K562 (cell line): ENCODE results near the gene SRPK2. TPM values are rescaled to one million over a fixed set of nuclear protein-coding genes. Genes with fewer than 3 reads are reported as not detected.
A peak's percentile ranks its signal among the peaks of the same experiment; 100 is the strongest.

Experiments used
- BRCA1 ChIP-seq, 2 experiments: fragments of 450-650 bp in 1 of 2; sonication (generic) in 1 of 2; formaldehyde crosslinking in 1 of 2; IDR thresholded peaks; 2 replicates each; pipeline versions ENCODE4 v1.5.0 to v1.6.1; 2017 to 2020; ENCODE audit warnings: mild to moderate bottlenecking in 1 of 2, missing genetic modification reagents in 1 of 2
- LCOR ChIP-seq: sonication (generic); formaldehyde crosslinking; IDR thresholded peaks from 2 replicates; pipeline ENCODE4 v1.8.0; 2022; ENCODE audit warnings: mild to moderate bottlenecking, missing genetic modification reagents
- MAFK ChIP-seq: IDR thresholded peaks from 2 replicates; pipeline ENCODE4 v1.6.1; 2011; ENCODE audit warnings: low read length, improper control_type of control experiment
- PHB ChIP-seq: fragments of 250-450 bp; sonication (Bioruptor Pico); IDR thresholded peaks from 2 replicates; pipeline ENCODE4 v1.5.0; 2021
- POLR3G ChIP-seq: IDR thresholded peaks from 2 replicates; pipeline ENCODE4 v1.6.1; 2011; ENCODE audit not compliant: insufficient read length, insufficient replicate concordance; ENCODE audit errors: extremely low read depth
- SRSF9 ChIP-seq: fragments of 200-400 bp; formaldehyde crosslinking; IDR thresholded peaks from 2 replicates; pipeline ENCODE4 v1.6.1; 2017; ENCODE audit warnings: low read depth, low read length, borderline replicate concordance
- STAG1 ChIP-seq: sonication (generic); formaldehyde crosslinking; IDR thresholded peaks from 2 replicates; pipeline ENCODE4 v1.5.0; 2020; ENCODE audit warnings: missing genetic modification reagents, borderline replicate concordance
- U2AF2 ChIP-seq: fragments of 200-400 bp; formaldehyde crosslinking; optimal IDR thresholded peaks from 2 replicates; pipeline ENCODE3; 2017; ENCODE audit warnings: low read depth, mild to moderate bottlenecking, low read length
- ZNF431 ChIP-seq: sonication (generic); formaldehyde crosslinking; IDR thresholded peaks from 2 replicates; pipeline ENCODE4 v1.8.0; 2022; ENCODE audit warnings: mild to moderate bottlenecking, missing genetic modification reagents
- ZSCAN32 ChIP-seq: fragments of 450-650 bp; formaldehyde crosslinking; IDR thresholded peaks from 2 replicates; pipeline ENCODE4 v1.4.0; 2020; ENCODE audit warnings: mild to moderate bottlenecking, moderate library complexity
- polyA plus RNA-seq, 8 experiments: library from polyadenylated mRNA; depleted of rRNA in 4 of 8; stranded (reverse) in 5 of 8; unstranded in 3 of 8; fragments of >200 nt; fragmentation: Nextera tagmentation in 2 of 8; fragmentation: Illumina TruSeq in 1 of 8; extraction: Ambion mirVana in 2 of 8; extraction: Trizol in 1 of 8; gene quantifications; 2 replicates each; pipeline versions ENCODE4 v1.2.1 to v1.2.3, GENCODE V29; 2011 to 2014; ENCODE audit warnings: inconsistent platforms in 1 of 8, missing spikeins in 1 of 8
- total RNA-seq, 7 experiments: library from RNA; depleted of rRNA in 6 of 7; stranded (reverse); fragments of >200 nt in 6 of 7; fragmentation: Illumina TruSeq in 2 of 7; extraction: Trizol in 2 of 7; gene quantifications; 2 replicates each; pipeline versions ENCODE4 v1.2.1 to v1.2.3, GENCODE V29; 2011 to 2021; ENCODE audit warnings: low replicate concordance in 1 of 7
- TF ChIP-seq, protein P1 (sequence below): conservative IDR thresholded peaks from 2 replicates; pipeline ENCODE4 v1.6.1; 2011; ENCODE audit warnings: low read depth, mild to moderate bottlenecking, low read length; ENCODE audit not compliant: control insufficient read depth
- TF ChIP-seq, protein P2 (sequence below): fragments of 250-450 bp; sonication (Bioruptor Pico); IDR thresholded peaks from 2 replicates; pipeline ENCODE4 v1.8.0; 2022; ENCODE audit warnings: moderate library complexity, mild to moderate bottlenecking, inconsistent platforms
- TF ChIP-seq, protein P3 (sequence below): fragments of 450-650 bp; formaldehyde crosslinking; IDR thresholded peaks from 2 replicates; pipeline ENCODE4 v1.4.0; 2020; ENCODE audit warnings: mild to moderate bottlenecking, mixed read lengths

SRPK2 gene
- total and polyA plus RNA-seq, 9 of the 15 experiments (the other 6 are each of a cell fraction or from before 2014, with no cell fraction given): 21.5 to 44.7 (median 33.3) TPM

DNA sequence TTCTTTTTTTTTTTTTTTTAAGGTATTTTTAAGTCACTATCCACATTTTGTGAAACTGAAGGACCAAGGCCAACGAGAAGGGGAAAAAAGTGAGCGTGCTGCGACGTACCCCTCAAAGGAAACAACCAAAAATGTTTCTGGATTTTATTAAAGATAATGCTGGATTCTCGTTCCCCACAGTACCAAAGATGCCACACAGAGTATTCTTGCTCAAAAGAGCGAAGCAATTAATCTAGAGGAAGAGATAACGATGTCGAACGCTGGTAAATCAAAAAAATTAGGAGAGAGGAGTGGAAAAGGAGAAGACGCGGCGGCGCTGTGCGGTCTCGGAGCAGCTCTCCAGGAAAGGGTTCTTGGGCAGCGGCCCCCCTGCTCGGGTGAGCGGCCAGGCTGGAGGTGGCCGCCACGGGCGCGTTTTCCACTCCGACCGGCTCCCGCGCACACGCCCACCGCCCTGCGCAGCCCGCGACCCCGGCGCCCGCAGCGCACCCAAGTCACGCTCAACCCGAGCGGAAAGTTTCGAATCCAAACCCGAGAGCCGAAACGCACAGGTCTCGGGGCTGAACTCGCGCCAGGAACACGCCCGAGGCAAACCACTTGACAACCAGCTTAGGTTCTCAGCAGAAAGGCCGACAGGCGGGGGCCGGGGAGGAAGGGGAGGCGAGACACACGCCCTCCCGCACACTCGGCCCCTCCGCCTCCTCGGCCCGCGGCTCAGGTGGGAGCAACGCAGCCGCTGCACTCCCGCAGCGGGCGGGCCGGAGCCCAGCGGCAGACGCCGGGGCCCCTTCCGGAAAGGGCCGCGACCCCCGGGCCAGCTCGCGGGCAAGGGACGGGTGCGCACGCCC is 989 bp downstream of the SRPK2 start (continued):
- TF ChIP-seq, protein P1, sequence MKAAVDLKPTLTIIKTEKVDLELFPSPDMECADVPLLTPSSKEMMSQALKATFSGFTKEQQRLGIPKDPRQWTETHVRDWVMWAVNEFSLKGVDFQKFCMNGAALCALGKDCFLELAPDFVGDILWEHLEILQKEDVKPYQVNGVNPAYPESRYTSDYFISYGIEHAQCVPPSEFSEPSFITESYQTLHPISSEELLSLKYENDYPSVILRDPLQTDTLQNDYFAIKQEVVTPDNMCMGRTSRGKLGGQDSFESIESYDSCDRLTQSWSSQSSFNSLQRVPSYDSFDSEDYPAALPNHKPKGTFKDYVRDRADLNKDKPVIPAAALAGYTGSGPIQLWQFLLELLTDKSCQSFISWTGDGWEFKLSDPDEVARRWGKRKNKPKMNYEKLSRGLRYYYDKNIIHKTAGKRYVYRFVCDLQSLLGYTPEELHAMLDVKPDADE: no peak; the same call in 1 of the 2 replicates
- TF ChIP-seq, protein P2, sequence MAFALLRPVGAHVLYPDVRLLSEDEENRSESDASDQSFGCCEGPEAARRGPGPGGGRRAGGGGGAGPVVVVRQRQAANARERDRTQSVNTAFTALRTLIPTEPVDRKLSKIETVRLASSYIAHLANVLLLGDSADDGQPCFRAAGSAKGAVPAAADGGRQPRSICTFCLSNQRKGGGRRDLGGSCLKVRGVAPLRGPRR (CRISPR knock-in tag): no peak
- no peak for TF ChIP-seq MAFK
- no peak for TF ChIP-seq ZSCAN32 (CRISPR knock-in tag)
- TF ChIP-seq LCOR (CRISPR knock-in tag): no peak
- TF ChIP-seq, protein P3, sequence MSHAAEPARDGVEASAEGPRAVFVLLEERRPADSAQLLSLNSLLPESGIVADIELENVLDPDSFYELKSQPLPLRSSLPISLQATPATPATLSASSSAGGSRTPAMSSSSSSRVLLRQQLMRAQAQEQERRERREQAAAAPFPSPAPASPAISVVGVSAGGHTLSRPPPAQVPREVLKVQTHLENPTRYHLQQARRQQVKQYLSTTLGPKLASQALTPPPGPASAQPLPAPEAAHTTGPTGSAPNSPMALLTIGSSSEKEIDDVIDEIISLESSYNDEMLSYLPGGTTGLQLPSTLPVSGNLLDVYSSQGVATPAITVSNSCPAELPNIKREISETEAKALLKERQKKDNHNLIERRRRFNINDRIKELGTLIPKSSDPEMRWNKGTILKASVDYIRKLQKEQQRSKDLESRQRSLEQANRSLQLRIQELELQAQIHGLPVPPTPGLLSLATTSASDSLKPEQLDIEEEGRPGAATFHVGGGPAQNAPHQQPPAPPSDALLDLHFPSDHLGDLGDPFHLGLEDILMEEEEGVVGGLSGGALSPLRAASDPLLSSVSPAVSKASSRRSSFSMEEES (CRISPR knock-in tag): no peak
- no peak for TF ChIP-seq BRCA1 (IDR thresholded peaks at IDR 0.05)
- TF ChIP-seq BRCA1 (CRISPR knock-in tag; IDR thresholded peaks at IDR 0.05): no peak
- no peak for TF ChIP-seq U2AF2
- no peak for TF ChIP-seq ZNF431 (CRISPR knock-in tag)
- TF ChIP-seq POLR3G: no peak
- TF ChIP-seq PHB (CRISPR knock-in tag): 0 out of 2 replicates have a peak, but pooled peaks have one; percentile 67
- TF ChIP-seq SRSF9: no peak
- no peak; the same call in 1 of the 2 replicates for TF ChIP-seq STAG1 (CRISPR knock-in tag)
